Measurements from ENCODE around the gene REPS2.

Gene REPS2

GRCh38 chrX:17036171-17036961 is 89.9 kb downstream of the REPS2 start:
- DNase-seq (ENCODE audit: low spot score), result no peak

GRCh38 chrX:17038277-17038676 is 91.8 kb downstream of the REPS2 start:
- DNase-seq (ENCODE audit: low spot score), result no peak

- DNase-seq (ENCODE audit: low spot score), result peak; percentile 39
Observed at GRCh38 chrX:17038681-17039161, 92.3 kb downstream of the REPS2 start.

- no peak for DNase-seq (ENCODE audit: low spot score)
Observed at GRCh38 chrX:17039826-17040225, 93.4 kb downstream of the REPS2 start.

- no peak for DNase-seq (ENCODE audit: low spot score)
Observed at GRCh38 chrX:17040711-17041110, 94.3 kb downstream of the REPS2 start.

- no peak for DNase-seq (ENCODE audit: low spot score)
Observed at GRCh38 chrX:17042037-17042436, 95.6 kb downstream of the REPS2 start.

- DNase-seq (ENCODE audit: low spot score), result peak; percentile 71
Observed at GRCh38 chrX:17046478-17047097, 100.1 kb downstream of the REPS2 start.

GRCh38 chrX:17047224-17047623 is 100.8 kb downstream of the REPS2 start:
- DNase-seq (ENCODE audit: low spot score), result no peak

- no peak for DNase-seq (ENCODE audit: low spot score)
Observed at GRCh38 chrX:17052210-17052609, 105.8 kb downstream of the REPS2 start.

- DNase-seq (ENCODE audit: low spot score), result no peak
Observed at GRCh38 chrX:17052793-17053192, 106.3 kb downstream of the REPS2 start.

GRCh38 chrX:17053502-17053901 is 107.0 kb downstream of the REPS2 start:
- no peak for DNase-seq (ENCODE audit: low spot score)

GRCh38 chrX:17056868-17057608 is 110.6 kb downstream of the REPS2 start:
- no peak for DNase-seq (ENCODE audit: low spot score)

- no peak for DNase-seq (ENCODE audit: low spot score)
Observed at GRCh38 chrX:17062065-17062464, 115.6 kb downstream of the REPS2 start.

GRCh38 chrX:17065100-17065499 is 118.6 kb downstream of the REPS2 start:
- DNase-seq (ENCODE audit: low spot score), result no peak

GRCh38 chrX:17067534-17067933 is 121.1 kb downstream of the REPS2 start:
- DNase-seq (ENCODE audit: low spot score), result no peak

- DNase-seq (ENCODE audit: low spot score), result no peak
Observed at GRCh38 chrX:17072301-17072700, 125.8 kb downstream of the REPS2 start.

GRCh38 chrX:17072721-17073230 is 126.3 kb downstream of the REPS2 start:
- DNase-seq (ENCODE audit: low spot score), result no peak

GRCh38 chrX:17075004-17075403 is 128.5 kb downstream of the REPS2 start:
- DNase-seq (ENCODE audit: low spot score), result no peak

- no peak for DNase-seq (ENCODE audit: low spot score)
Observed at GRCh38 chrX:17077361-17077760, 130.9 kb downstream of the REPS2 start.

GRCh38 chrX:17078031-17078720 is 131.7 kb downstream of the REPS2 start:
- DNase-seq (ENCODE audit: low spot score), result no peak

- DNase-seq (ENCODE audit: low spot score), result peak; percentile 58
Observed at GRCh38 chrX:17081511-17081910, 135.1 kb downstream of the REPS2 start.

- DNase-seq (ENCODE audit: low spot score), result peak; percentile 31
Observed at GRCh38 chrX:17081968-17082367, 135.5 kb downstream of the REPS2 start.
